Iris pigment epithelial cell (primary cell): ENCODE data around the gene SIRT3.

Source experiments
- DNase-seq: peaks from one replicate; pipeline ENCODE4 v3.0.0-alpha.2; 2011; ENCODE audit warnings: low read depth

The SIRT3 gene

GRCh38 chr11:215581-216037 lies 20.5 kb downstream of the SIRT3 start:
- peak; percentile 25 for DNase-seq

GRCh38 chr11:214083-214482 lies 22.1 kb downstream of the SIRT3 start:
- DNase-seq = no peak

GRCh38 chr11:213111-213510 lies 23.0 kb downstream of the SIRT3 start:
- DNase-seq = no peak

GRCh38 chr11:212150-213100 lies 23.7 kb downstream of the SIRT3 start:
- no peak for DNase-seq

GRCh38 chr11:211741-212140 lies 24.4 kb downstream of the SIRT3 start:
- no peak for DNase-seq

- DNase-seq = no peak
Measured at GRCh38 chr11:211295-211694, 24.8 kb downstream of the SIRT3 start.

- DNase-seq = no peak
Measured at GRCh38 chr11:210803-211180, 25.4 kb downstream of the SIRT3 start.

GRCh38 chr11:210122-210802 lies 25.9 kb downstream of the SIRT3 start:
- DNase-seq = peak; percentile 88

- peak; percentile 22 for DNase-seq
Measured at GRCh38 chr11:209275-210121, 26.6 kb downstream of the SIRT3 start.

GRCh38 chr11:208917-209260 lies 27.3 kb downstream of the SIRT3 start:
- DNase-seq = no peak

GRCh38 chr11:208181-208916 lies 27.8 kb downstream of the SIRT3 start:
- peak; percentile 74 for DNase-seq

GRCh38 chr11:207863-208180 lies 28.3 kb downstream of the SIRT3 start:
- DNase-seq = peak; percentile 70

- DNase-seq = peak; percentile 99
Measured at GRCh38 chr11:207208-207862, 28.8 kb downstream of the SIRT3 start, which contains the start of the genes BET1L and RIC8A. Gene BET1L, minus strand, starts transcription at chr11:207399. Its CDS starts 78 bp downstream, at chr11:207321. Gene RIC8A, plus strand, starts transcription at chr11:207708. Its CDS starts 1,147 bp downstream, at chr11:208855.

GRCh38 chr11:206526-207207 lies 29.5 kb downstream of the SIRT3 start:
- peak; percentile 16 for DNase-seq

GRCh38 chr11:206002-206384 lies 30.1 kb downstream of the SIRT3 start:
- DNase-seq = no peak

GRCh38 chr11:205221-206001 lies 30.7 kb downstream of the SIRT3 start:
- DNase-seq = no peak

GRCh38 chr11:204587-205109 lies 31.5 kb downstream of the SIRT3 start:
- DNase-seq = no peak

GRCh38 chr11:203945-204586 lies 32.1 kb downstream of the SIRT3 start:
- no peak for DNase-seq
